Common myeloid progenitor, CD34-positive (primary cell): Measurements from ENCODE around the gene RRP1B.

ENCODE experiments used
- CTCF ChIA-PET: fragments of 350-600 bp; sonication (Branson Sonifier 250); formaldehyde crosslinking; loops from one replicate; lab custom pipeline; 2021; ENCODE audit warnings: antibody characterized with exemption; lab: Charles Lee
- POLR2A ChIA-PET: fragments of 350-600 bp; sonication (Branson Sonifier 250); formaldehyde crosslinking; loops from one replicate; lab custom pipeline; 2021; ENCODE audit warnings: antibody characterized with exemption; lab: Charles Lee
- DNase-seq, 3 donors: peaks; one replicate each; pipeline versions ENCODE4 v3.0.0 to v3.0.0-alpha.2; 2013
- H3K27ac ChIP-seq, 2 experiments: 1 replicate in 1 of 2; 2 replicates in 1 of 2; pipeline ENCODE4 v1.7.0; 2013; ENCODE audit warnings: inconsistent platforms in 2 of 2, low read length in 2 of 2, mild to moderate bottlenecking in 2 of 2, low read depth in 1 of 2, moderate library complexity in 1 of 2; ENCODE audit not compliant: severe bottlenecking in 2 of 2, insufficient read depth in 1 of 2, poor library complexity in 1 of 2
- H3K27me3 ChIP-seq, 5 experiments: replicated peaks in 2 of 5; 1 replicate in 3 of 5; 2 replicates in 2 of 5; pipeline versions ENCODE4 v1.6.1 to v1.7.0; 2013; ENCODE audit warnings: low read length in 4 of 5, mild to moderate bottlenecking in 2 of 5, moderate library complexity in 2 of 5, inconsistent platforms in 1 of 5; ENCODE audit not compliant: insufficient read depth in 5 of 5, control insufficient read depth in 4 of 5
- H3K36me3 ChIP-seq, 4 experiments: 1 replicate in 2 of 4; 2 replicates in 2 of 4; pipeline versions ENCODE4 v1.6.1 to v1.7.0; 2013; ENCODE audit warnings: low read length in 3 of 4, control low read depth in 1 of 4, mild to moderate bottlenecking in 1 of 4; ENCODE audit not compliant: control insufficient read depth in 4 of 4, insufficient read depth in 4 of 4
- H3K4me1 ChIP-seq, 4 experiments: 1 replicate in 3 of 4; 2 replicates in 1 of 4; pipeline versions ENCODE4 v1.6.1 to v1.7.1; 2013; ENCODE audit warnings: low read length in 3 of 4, mild to moderate bottlenecking in 3 of 4, control low read depth in 1 of 4, inconsistent platforms in 1 of 4, moderate library complexity in 1 of 4; ENCODE audit not compliant: control insufficient read depth in 4 of 4, insufficient read depth in 4 of 4; ENCODE audit errors: control extremely low read depth in 1 of 4
- H3K4me3 ChIP-seq, 7 experiments: 1 replicate in 4 of 7; 2 replicates in 3 of 7; pipeline versions ENCODE4 v1.5.1 to v1.7.0; 2013; ENCODE audit warnings: mild to moderate bottlenecking in 7 of 7, low read length in 6 of 7, moderate library complexity in 6 of 7, inconsistent platforms in 2 of 7, low read depth in 2 of 7, control low read depth in 1 of 7; ENCODE audit not compliant: insufficient read depth in 4 of 7, control insufficient read depth in 1 of 7; ENCODE audit errors: extremely low read depth in 1 of 7
- H3K9me3 ChIP-seq, 5 experiments: 1 replicate in 4 of 5; 2 replicates in 1 of 5; pipeline versions ENCODE4 v1.6.1 to v1.7.1; 2013; ENCODE audit warnings: low read length in 4 of 5, mild to moderate bottlenecking in 2 of 5, inconsistent platforms in 1 of 5, low read depth in 1 of 5, moderate library complexity in 1 of 5; ENCODE audit not compliant: control insufficient read depth in 4 of 5, insufficient read depth in 2 of 5; ENCODE audit errors: control extremely low read depth in 1 of 5
- WGBS: methylation state at CpG from one replicate; pipeline ENCODE4 v1.1.5; 2013; ENCODE audit not compliant: insufficient coverage; 5-methylcytosine and 5-hydroxymethylcytosine counted together

The RRP1B gene

DNA sequence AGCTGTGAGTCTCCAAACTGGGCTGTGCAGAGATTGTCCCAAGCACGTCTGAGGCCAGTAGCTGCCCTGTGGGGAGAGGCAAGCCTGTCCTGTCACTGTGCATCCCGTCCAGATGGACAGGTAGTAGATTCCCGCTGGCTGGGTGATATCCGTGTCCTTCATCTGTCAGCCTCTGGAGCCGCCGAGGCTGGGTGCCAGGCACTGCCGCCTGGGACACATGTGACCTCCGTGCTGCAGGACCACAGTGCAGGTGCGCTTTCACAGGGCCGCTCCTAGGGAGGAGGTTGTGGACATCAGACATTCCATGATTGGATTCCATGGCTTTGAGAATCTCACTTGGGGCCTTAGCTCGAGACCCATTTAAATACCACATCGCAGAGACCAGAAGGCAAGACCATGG is 64.3 kb downstream of the RRP1B start:
- H3K27ac ChIP-seq, result no peak overlapping the region
- no peaks in the 10 kb centered on the region for H3K9me3 ChIP-seq
- ChIA-PET CTCF (no interaction called here), POLR2A (interaction anchor here (0.6 kb wide), 1 partner anchor 54 kb away, joined by 3 read pairs; no protein-coding TSS in a partner anchor)
- H3K4me1 ChIP-seq, result peaks cover 6 to 77% (median 54%) of the 10 kb centered on the region in 4 experiments
- H3K36me3 ChIP-seq, result peaks cover 0 to 15% (median 4%) of the 10 kb centered on the region in 4 experiments
- 95% methylated on average over 12 of the region's 12 CpGs for WGBS
- H3K4me3 ChIP-seq, result no peak overlapping the region
- peaks cover 0 to 14% (median 3%) of the 10 kb centered on the region in 5 experiments for H3K27me3 ChIP-seq
- DNase-seq, result no peak

GRCh38 chr21:43726686-43727518 is 67.5 kb downstream of the RRP1B start:
- peaks cover 0 to 16% (median 4%) of the 10 kb centered on the region in 4 experiments for H3K36me3 ChIP-seq
- H3K4me3 ChIP-seq, result peak overlapping the region in 4 of 7 experiments; percentile 30 to 70 (median 52)
- ChIA-PET POLR2A (no interaction called here), CTCF (no interaction called here)
- DNase-seq, result peak in 2 of 3 donors; percentile 22 to 48
- no peaks in the 10 kb centered on the region for H3K27me3 ChIP-seq
- no peaks in the 10 kb centered on the region for H3K9me3 ChIP-seq
- H3K4me1 ChIP-seq, result peaks cover 6 to 65% (median 46%) of the 10 kb centered on the region in 4 experiments
- no peak overlapping the region for H3K27ac ChIP-seq
- WGBS, result 30% methylated on average over 19 of the region's 21 CpGs

DNA sequence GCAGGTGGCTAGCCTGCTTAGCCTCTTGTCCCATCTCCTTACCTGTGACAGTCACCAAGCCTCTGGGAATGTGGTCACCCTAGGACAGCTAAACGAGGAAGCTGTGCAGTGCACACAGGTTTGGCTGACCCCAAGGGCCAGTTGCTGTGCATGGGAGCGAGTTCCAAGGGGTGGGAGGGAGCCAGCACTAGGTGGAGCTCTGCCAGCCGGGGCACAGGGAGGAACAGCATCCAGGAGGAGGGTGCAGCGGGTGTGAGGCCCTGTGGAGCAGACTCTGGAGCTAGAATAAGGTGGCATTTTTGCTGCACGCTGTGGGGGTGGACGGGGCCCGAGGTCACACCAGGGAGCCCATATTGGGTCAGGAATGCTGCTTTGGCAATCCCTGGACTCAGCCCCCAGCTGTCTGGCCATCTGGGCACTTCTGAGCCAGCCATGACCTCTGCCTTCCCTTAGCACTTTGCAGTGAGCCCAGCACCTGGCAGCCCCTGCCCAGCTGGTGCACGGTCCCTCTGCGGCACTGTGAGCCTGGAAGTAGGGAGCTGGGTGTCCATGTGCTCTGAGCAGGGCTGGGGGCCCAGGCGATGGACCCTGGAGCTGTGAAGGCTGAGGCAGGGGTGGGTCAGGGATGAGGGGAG is 68.3 kb downstream of the RRP1B start:
- Histone ChIP-seq H3K4me1 (peaks cover 6 to 62% (median 46%) of the 10 kb centered on the region in 4 experiments), H3K9me3 (no peaks in the 10 kb centered on the region), H3K4me3 (peak overlapping the region in 5 of 7 experiments; percentile 30 to 70 (median 58)), H3K36me3 (peaks cover 0 to 21% (median 4%) of the 10 kb centered on the region in 4 experiments), H3K27ac (peak overlapping the region in 1 of 2 experiments; percentile 11), H3K27me3 (no peaks in the 10 kb centered on the region)
- WGBS, result 80% methylated on average over 8 of the region's 10 CpGs
- ChIA-PET POLR2A (interaction anchor here (1.7 kb wide), 1 partner anchor 8 kb away, joined by 7 read pairs; no protein-coding TSS in a partner anchor), CTCF (interaction anchor here (1.0 to 1.6 kb wide), 2 partner anchors 62 to 71 kb away, joined by 3 to 5 read pairs; partner anchors contain the start of gene RRP1)
- DNase-seq, result peak in 1 of 3 donors; percentile 13

DNA sequence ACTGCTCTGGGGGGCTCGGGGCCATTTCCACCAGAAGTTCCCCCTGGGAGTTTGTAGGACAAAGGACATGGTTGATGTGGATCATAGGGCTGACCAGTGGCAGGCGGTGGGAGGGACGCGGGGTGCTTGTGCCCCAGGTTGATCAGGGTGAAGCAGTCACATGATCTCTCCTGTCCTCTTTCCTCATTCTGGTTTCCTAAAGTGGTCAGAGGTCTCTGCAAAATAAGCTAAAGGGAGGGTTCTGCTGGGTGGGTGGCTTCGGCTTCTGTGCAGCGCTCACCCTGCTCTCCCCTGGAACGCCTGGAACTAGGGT is 68.8 kb downstream of the RRP1B start:
- POLR2A ChIA-PET, result interaction anchor here (0.6 to 1.7 kb wide), 3 partner anchors 8 to 61 kb away, joined by 4 to 7 read pairs (median 4); partner anchors contain the start of gene RRP1
- Histone ChIP-seq H3K36me3 (peaks cover 0 to 21% (median 4%) of the 10 kb centered on the region in 4 experiments), H3K9me3 (no peaks in the 10 kb centered on the region), H3K27me3 (no peaks in the 10 kb centered on the region), H3K4me1 (peaks cover 6 to 62% (median 46%) of the 10 kb centered on the region in 4 experiments), H3K27ac (peak overlapping the region in 1 of 2 experiments; percentile 11), H3K4me3 (peak overlapping the region in 6 of 7 experiments; percentile 43 to 70 (median 60))
- DNase-seq, result no peak
- CTCF ChIA-PET, result interaction anchor here (0.8 to 1.6 kb wide), 6 partner anchors 19 to 71 kb away, joined by 3 to 8 read pairs (median 4); partner anchors contain the start of gene RRP1
- 15% methylated on average over 4 of the region's 7 CpGs for WGBS

- POLR2A ChIA-PET, result interaction anchor here (0.6 to 1.7 kb wide), 4 partner anchors 9 to 61 kb away, joined by 4 to 7 read pairs (median 5); partner anchors contain the start of gene RRP1
- Histone ChIP-seq H3K4me3 (peak overlapping the region; percentile 16 to 70 (median 58)), H3K36me3 (peaks cover 0 to 19% (median 3%) of the 10 kb centered on the region in 4 experiments), H3K27ac (peak overlapping the region in 1 of 2 experiments; percentile 25), H3K9me3 (no peaks in the 10 kb centered on the region), H3K27me3 (no peaks in the 10 kb centered on the region), H3K4me1 (peaks cover 6 to 66% (median 46%) of the 10 kb centered on the region in 4 experiments)
- peak; percentile 84 to 94 (median 90) for DNase-seq
- 7% methylated on average over 52 of the region's 59 CpGs for WGBS
- CTCF ChIA-PET, result interaction anchor here (0.8 to 1.6 kb wide), 8 partner anchors 13 to 72 kb away, joined by 3 to 8 read pairs (median 4); partner anchors contain the start of gene RRP1
These were observed 69.4 kb downstream of the RRP1B start for GRCh38 chr21:43728467-43729390.

DNA sequence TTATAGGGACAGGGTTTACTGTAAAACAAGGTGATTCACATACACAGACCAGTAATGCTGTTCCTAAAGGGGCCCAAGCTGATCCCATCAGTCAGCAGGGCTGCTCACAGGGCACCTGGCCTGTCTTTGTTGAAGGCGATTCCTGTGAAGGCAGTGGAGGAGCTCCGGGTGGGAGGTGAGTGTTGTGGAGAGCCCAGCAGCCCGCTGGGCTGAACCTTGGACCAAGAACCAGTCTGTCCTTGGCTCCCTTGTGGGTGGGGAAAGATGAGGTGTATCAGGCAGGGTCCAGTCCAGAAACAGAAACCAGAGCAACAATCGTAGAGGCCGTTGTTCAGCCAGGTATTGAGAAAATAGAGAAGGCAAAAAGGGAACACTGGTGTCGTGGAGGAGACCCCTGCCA is 72.1 kb downstream of the RRP1B start:
- peaks cover 0 to 53% (median 30%) of the 10 kb centered on the region in 4 experiments for H3K4me1 ChIP-seq
- 98% methylated on average over 6 of the region's 6 CpGs for WGBS
- peaks cover 0 to 28% (median 3%) of the 10 kb centered on the region in 4 experiments for H3K36me3 ChIP-seq
- ChIA-PET CTCF (no interaction called here), POLR2A (no interaction called here)
- no peak overlapping the region for H3K4me3 ChIP-seq
- no peak for DNase-seq
- H3K27ac ChIP-seq, result no peak overlapping the region
- H3K9me3 ChIP-seq, result no peaks in the 10 kb centered on the region
- no peaks in the 10 kb centered on the region for H3K27me3 ChIP-seq
